Activated T-cell treated with anti-CD3 and anti-CD28 coated beads, Interleukin-2, amount 50 U/mL, for 48 hours (primary cell): ENCODE results near the gene MFAP4.

Experiments used
- DNase-seq, 2 experiments: peaks; one replicate each; pipeline ENCODE4 v3.0.0-alpha.2; 2020

MFAP4 gene

DNA sequence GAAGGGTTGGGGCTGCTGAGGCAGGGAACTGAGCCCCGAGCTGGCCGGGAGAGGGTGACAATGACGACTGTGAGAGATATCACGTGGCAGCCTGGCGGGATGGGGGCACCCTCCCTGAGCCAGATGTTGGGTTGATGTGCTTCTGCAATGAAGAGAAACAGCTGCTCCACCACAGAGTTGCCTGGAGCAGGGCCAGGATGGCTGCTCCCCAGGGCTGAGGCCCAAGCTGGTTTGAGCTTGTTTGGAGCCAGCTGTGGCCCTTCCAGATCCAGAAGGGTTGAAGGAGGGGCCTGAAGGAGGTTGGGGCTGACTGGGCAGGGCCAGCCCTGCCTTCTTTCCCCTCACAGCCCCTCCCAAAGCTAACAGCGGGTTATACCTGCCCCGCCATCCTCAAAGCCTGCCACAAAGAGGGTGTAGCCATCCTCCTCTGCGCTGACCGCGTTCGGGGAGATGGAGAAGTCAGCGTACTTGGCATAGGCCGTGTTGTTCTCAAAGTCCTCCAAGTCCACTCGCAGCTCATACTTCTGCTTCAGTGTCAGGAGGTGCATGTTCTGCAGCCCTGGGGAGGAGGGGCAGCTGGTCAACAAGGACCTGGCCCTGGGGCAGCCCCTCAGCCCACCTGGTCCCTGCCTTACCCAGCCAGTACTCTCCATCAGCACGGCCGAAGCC, 2.1 kb downstream of the MFAP4 start:
- DNase-seq, result no peak

DNA sequence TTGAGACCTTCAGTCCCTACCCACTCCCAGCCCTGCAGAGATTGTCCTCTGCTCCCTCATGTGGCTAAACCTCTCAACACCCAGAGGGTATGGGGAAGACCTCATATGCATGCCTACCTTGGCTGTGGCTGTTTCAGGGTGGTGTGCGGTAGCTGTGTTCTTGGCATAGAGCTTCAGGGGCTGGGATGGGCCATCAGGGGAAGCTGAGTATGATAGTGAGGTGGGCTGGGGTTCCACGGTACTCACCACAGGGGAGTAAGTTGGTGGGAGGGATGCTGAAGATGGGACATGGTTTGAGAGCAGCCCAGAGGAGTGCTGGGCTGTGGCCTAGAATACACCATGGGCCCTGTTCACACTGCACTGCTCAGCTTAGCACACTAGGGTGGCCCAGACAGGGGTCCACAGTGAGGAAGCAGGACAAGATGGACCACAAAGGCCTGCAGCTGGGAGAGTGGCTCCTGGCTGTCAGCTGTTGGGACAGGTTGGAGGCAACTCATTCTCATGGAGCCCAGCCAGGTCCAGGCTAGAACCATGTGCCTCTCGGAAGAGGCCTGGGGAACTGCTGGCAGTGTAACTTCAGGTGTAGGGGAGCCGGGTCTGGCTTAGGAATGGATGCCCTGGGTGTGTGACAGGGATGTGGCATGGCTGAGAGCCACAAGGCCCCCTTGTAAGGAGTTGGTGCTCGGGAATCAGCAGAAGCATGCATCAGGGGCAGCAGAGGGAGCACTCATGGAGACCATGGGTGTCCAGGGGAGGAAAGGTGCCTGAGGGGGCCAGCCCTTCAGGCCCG, 3.1 kb downstream of the MFAP4 start:
- no peak for DNase-seq

DNA sequence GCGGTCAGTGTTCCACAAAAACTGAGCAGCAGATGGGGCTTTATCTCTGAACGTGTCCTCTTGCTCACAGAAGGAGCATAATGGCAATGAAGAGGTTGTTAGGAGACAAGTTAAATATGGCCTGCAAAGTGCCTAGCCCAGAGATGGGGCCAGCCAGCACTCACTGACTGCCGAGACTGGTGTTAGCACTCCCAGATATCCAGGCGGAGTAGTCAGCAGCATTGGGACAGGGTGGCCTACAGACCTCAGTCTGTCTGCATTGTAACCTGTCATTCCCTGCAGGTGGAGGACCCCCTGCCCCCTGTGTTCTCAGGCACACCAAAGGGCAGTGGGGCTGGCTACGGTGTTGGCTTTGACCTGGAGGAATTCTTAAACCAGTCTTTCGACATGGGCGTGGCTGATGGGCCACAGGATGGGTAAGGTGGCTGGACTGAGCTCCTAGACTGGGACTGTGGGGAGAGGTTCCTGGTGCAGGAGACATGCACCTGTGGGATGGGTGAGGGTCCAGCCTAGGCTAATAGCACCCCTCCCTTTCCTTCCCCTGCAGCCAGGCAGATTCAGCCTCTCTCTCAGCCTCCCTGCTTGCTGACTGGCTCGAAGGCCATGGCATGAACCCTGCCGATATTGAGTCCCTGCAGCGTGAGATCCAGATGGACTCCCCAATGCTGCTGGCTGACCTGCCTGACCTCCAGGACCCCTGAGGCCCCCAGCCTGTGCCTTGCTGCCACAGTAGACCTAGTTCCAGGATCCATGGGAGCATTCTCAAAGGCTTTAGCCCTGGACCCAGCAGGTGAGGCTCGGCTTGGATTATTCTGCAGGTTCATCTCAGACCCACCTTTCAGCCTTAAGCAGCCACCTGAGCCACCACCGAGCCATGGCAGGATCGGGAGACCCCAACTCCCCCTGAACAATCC, 4.2 kb downstream of the MFAP4 start:
- no peak for DNase-seq

DNA sequence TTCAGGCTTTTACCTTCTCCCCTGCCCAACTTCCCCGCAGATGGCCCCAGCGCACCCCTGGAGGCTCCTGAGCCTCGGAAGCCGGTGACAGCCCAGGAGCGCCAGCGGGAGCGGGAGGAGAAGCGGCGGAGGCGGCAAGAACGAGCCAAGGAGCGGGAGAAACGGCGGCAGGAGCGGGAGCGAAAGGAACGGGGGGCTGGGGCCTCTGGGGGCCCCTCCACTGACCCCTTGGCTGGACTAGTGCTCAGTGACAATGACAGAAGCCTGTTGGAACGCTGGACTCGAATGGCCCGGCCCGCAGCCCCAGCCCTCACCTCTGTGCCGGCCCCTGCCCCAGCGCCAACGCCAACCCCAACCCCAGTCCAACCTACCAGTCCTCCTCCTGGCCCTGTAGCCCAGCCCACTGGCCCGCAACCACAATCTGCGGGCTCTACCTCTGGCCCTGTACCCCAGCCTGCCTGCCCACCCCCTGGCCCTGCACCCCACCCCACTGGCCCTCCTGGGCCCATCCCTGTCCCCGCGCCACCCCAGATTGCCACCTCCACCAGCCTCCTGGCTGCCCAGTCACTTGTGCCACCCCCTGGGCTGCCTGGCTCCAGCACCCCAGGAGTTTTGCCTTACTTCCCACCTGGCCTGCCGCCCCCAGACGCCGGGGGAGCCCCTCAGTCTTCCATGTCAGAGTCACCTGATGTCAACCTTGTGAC, 5.1 kb downstream of the MFAP4 start:
- no peak for DNase-seq

DNA sequence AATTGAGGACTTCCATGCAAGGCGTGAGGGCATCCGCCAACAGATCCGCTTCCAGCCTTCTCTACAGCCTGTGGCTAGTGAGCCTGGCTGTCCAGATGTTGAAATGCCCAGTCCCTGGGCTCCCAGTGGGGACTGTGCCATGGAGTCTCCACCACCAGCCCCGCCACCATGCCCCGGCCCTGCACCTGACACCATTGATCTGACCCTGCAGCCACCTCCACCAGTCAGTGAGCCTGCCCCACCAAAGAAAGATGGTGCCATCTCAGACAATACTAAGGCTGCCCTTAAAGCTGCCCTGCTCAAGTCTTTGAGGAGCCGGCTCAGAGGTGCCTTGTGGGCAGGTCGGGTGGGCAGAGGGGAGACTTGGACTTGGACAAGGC, 5.6 kb downstream of the MFAP4 start:
- DNase-seq, result no peak

DNA sequence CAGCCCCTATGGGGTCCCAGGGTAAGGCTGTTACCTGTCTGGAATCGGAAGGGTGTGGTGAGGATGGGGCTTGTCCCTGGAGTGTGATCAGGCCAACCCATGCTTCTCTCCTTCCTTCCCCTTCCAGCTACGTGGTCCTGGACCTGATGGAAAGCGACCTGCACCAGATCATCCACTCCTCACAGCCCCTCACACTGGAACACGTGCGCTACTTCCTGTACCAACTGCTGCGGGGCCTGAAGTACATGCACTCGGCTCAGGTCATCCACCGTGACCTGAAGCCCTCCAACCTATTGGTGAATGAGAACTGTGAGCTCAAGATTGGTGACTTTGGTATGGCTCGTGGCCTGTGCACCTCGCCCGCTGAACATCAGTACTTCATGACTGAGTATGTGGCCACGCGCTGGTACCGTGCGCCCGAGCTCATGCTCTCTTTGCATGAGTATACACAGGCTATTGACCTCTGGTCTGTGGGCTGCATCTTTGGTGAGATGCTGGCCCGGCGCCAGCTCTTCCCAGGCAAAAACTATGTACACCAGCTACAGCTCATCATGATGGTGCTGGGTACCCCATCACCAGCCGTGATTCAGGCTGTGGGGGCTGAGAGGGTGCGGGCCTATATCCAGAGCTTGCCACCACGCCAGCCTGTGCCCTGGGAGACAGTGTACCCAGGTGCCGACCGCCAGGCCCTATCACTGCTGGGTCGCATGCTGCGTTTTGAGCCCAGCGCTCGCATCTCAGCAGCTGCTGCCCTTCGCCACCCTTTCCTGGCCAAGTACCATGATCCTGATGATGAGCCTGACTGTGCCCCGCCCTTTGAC, 6.3 kb downstream of the MFAP4 start:
- no peak for DNase-seq

DNA sequence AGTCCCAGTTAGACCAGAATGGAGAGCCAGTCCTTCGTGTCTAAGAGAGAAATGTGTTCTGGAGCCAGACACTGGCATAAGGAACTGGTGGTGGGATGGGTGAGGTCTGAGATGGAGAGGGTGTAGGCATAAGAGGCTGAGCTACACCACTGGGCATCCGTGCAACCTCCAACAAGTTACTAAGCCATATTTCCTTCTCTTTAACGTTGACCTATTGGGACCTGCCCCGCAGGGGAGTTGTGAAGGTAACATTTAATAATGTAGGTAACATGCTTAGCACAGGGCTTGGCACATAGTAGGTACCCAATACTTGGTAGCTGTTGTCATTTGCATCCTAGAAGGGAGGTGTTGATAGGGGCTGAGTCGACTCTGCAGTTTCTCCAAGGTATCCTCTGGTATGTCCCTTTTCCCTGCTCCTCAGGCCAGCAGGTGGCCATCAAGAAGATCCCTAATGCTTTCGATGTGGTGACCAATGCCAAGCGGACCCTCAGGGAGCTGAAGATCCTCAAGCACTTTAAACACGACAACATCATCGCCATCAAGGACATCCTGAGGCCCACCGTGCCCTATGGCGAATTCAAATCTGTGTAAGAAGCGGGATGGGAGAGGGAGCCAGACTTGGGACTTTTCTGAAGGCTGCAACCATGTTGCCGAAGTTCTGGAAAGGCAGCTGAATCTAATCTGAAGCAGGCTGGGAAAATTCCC, 7.5 kb downstream of the MFAP4 start:
- DNase-seq, result no peak

DNA sequence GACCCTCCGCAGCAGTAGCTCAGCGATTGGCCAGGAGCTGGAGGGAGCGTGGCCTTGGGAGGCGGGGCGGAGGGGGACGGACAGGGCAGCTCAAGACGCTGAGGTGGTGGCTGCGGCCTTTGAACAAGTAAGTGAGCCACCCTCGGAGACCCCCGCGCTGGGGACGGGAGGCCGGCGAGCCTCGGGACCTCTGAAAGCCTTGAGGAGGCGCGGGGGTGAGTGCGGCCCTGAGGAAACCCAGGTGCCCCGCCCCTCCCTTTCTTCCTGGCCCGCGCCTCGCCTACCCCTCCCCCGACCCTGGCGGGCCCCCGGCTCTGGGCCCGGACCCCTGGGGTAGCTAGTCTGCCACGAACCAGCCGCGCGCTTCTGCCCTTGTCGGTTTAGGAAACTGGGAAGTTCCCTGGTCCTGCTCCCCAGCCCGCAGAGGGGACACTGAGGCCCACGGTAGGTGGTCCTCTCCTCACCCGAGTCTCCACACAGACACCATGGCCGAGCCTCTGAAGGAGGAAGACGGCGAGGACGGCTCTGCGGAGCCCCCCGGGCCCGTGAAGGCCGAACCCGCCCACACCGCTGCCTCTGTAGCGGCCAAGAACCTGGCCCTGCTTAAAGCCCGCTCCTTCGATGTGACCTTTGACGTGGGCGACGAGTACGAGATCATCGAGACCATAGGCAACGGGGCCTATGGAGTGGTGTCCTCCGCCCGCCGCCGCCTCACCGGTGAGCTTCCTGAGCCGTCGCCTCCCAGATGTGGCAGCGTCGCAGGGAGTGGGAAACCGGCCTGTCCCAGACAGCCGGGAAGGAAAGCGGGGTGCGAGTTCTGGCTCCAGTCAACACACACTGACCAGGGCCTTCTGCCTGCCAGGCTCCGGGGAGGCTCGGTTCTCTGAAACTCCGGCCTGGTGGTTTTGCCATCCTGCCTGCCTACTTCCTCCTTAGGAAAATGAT, 8.3 kb downstream of the MFAP4 start, which contains the start of gene MAPK7:
Gene MAPK7 (plus strand): TSS at position 83 of the 945 bp plus-strand sequence. CDS start 403 bp downstream, at position 486.
- DNase-seq, result no peak

DNA sequence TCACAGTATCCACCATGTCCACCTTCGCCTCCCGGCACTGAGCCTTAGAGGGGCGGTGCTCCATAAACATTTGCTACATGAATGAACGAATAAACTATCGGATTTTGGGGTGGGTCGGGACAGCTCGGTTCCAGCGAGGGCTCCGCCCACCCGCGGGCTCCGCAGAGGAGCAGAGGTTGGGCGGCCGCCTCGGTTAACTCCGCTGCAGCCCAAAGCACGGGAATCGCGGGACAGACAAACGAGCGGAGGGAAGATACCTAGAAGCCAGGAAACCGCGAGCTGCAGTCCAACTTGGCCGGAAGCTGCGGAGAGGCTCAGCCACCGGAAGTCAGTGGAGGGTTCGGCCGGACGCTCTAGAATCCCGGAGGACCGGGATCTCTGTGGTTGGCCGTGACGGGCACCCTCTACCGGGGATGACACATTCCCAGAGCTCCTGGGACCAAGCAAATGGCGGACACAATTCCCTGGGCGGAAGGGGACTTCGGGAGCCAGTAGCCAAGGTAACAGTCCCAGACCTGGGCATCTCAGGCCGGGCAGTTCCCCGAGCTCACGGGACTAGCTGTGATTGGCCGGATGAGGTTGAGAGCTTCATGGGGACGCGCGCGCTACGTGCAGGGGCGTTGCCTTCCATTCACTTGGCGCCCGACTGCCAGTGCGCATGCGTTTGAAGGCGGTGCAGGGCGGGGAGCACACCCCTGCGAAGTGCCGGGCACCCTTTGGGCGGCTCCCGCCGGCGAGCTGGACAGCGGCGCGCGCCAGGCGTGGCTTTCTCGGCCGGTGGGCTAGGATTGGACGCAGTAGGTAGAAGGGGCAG, 9.2 kb downstream of the MFAP4 start:
- peak; percentile 96 to 97 for DNase-seq

DNA sequence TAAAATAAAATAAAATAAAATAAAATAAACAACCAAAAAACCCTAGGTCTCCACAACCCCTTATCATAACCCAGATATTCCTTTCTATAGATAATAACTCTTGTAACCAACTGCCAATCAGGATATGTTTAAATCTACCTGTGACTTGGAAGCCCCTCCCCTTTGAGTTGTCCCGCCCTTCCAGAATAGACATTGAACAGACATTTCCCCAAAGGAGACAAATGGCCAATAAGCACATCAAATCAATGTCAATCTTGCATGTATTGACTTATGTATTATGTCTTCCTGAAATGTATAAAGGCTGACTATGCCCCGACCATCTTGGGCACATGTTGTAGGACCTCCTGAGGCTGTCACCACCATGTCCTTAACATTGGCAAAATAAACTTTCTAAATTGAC, 10.2 kb downstream of the MFAP4 start:
- no peak for DNase-seq

DNA sequence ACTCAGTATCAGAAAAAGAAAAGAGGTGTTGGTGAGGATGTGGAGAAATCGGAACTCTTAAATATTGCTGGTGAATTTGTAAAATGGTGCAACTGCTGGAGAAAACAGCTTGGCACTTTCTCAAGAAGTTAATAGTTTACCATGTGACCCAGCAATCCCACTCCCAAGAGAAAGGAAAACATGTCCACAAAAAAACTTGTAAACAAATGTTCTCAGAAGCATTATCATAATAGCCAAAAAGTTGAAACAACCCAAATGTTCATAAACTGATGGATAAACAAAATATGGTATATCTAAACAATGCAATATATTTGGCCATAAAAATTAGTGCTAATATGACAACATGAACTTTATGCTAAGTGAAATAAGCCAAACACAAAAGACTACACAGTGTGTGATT, 11.3 kb downstream of the MFAP4 start:
- DNase-seq, result no peak

DNA sequence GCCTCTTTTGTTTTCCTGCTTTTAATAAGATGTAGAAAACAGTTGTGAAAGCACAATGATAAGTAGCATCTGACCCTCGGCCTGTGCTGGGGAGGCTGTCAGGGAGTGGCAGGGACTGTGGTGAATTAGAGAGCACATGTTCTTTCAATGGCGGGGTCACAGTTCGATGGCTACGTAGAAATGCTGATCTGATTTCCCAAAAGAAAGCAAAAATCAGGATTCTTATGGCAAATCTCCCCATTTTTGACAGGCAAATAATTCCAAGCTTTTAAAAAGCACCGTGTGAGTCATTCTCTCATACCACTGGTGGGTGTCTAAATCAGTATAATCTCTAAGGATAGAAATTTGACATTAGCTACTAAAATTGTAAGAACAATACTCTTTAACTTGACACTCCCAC, 12.9 kb downstream of the MFAP4 start:
- peak in 1 of 2 experiments; percentile 2 for DNase-seq

DNA sequence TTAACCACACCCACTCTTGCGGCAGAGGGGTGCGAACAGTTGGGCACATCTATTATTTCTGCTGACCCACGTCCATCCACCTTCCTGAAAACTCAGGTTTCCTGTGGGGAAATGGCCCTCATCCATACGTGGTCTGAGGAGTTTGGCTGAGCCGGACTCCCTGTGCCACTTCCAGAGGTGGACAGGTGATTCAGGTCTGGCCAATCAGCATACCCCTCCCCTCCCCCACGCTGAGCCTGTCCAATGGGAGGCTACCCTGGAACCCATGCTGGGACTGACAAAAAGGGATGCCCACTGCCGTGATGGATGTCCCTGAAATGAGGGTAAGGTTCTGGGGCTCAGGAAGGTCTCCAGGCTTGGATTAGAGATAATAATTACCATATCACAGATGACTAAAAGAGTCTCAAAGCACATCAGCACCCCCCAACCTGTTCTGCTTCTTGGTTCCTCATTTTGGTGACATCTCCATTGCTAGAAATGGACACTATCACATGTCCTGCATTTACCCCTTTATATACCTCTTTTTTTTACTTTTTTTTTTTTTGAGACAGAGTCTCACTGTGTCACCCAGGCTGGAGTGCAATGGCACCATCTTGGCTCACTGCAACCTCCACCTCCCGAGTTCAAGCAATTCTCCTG, 14.0 kb downstream of the MFAP4 start:
- peak in 1 of 2 experiments; percentile 12 for DNase-seq

DNA sequence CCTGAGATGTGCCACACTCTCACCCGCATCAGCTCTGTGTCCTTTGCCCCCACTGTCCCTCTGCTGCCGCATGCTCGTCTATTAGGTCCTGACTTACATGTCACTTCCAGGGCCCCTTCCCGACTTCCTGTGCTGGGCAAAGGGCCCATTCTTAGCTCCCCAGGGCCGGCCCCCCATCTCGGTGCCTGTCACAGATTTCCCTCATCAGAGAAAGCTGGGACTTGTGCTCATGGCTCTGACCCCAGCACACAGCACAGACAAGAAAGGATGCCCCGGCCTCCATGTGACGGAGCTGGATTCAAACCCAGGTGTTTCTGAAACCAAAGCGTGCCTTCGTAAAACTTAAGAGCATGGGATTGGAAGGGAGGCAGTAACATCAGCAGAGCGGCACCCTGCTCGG, 14.6 kb downstream of the MFAP4 start:
- no peak for DNase-seq

DNA sequence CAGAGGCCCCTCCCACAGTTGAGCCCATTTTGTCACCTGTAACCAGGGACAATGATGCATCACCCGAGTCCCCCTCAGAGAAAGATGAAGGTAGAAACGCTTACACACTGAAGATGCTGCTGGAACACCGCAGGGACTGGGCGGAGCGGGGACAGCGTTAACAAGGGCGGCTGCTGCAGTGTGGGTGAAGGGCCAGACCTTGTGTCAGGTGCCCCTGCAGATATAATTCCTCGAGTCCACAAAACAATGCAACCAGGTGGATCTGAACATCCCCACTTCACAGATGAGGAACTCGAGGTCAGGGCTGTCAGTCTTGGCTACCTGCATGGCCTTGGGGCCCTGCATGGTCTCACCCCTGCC, 15.0 kb downstream of the MFAP4 start:
- DNase-seq, result no peak

DNA sequence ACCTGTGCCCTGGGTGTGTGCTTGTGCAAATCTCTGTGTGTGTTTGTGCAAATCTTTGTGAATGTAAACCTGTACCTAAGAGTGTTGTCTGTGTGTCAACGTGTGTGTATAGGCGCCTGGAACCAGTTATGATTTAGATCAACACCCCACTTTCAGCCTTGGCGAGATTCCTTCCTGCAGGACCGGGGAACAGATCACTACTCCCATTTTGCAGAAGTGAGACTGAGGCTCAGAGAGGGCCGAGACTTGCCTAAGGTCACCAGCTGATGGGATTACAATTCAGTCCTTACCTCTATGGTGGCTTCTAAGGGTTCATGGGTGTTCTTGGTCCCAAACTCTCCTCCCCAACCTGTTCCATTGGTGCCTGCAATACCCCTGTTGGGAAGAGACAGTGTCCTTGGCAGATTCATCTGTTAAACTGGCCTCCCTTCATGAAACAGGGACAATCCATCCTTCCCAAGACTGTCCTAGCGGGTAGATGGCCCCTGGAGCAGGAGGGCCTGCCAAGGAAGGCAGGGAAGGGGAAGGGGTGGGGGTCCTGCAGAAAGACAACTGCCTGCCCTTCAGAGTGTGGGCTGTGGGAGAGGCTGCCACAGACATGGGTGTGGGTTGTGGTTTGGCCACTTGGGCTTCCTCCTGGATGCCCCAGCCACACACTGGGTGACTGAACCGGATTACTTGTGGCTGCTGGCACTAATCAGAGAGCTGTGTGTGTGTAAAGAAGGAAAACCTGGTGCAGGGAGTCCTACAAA, 15.6 kb downstream of the MFAP4 start:
- no peak for DNase-seq

DNA sequence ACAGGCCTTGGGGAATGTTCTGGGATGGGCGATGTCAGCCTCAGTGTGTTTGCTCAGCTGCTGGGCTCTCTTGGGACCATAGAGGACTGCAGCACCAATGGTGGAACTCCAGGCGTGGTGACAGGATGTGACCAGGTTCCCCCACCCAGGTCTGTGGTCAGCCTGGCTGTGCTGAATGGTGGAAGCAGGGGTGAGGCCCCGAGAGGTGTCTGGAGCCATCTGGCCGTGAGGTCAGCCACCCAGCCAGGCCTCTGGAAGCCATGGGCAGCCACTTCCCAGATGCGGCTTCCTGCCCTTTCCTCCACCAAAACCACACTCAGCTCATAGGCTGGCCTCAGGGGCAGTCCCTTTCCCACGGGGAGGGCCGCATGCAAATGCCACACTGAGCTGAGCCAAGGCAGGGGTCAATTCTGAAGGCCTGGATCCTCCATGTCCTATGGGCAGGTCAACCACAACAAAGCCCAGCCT, 16.5 kb downstream of the MFAP4 start:
- DNase-seq, result no peak
